SU-DHL-6 (cell line): Measurements from ENCODE around the gene KAZN.

Experiments
- EZH2phosphoT487 ChIP-seq: fragments of 200-600 bp; sonication (generic), shearing (Covaris generic); conservative IDR thresholded peaks from 2 replicates; pipeline ENCODE4 v1.6.1; 2018; ENCODE audit warnings: mild to moderate bottlenecking, antibody characterized with exemption, low read length, moderate library complexity, mixed read lengths
- TF ChIP-seq, protein P1 (sequence below): fragments of 200-600 bp; sonication (generic); IDR thresholded peaks from one replicate; pipeline ENCODE4 v1.5.1; 2017; ENCODE audit warnings: antibody characterized with exemption, mild to moderate bottlenecking, low read length, moderate library complexity; ENCODE audit not compliant: insufficient read depth, poor library complexity, severe bottlenecking

DNA sequence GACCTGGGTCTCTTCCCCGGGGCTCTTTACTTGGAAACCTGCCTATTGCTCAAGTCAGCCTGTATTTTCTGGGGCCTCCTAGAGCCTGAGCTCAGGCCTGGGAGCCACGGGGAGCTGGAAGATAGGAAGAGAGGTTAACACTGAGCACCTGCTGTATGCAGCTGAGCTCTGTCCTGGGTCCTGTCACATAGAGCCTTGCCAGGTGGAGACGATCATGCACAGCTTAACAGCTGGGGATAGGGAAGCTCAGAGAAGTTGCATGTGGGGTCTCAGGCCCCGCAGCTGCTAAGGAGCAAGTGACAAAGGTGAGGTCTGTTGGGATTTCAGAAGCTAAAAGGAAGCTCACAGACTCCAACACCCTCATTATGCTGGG is 427.6 kb downstream of the KAZN start:
- TF ChIP-seq, protein P1, sequence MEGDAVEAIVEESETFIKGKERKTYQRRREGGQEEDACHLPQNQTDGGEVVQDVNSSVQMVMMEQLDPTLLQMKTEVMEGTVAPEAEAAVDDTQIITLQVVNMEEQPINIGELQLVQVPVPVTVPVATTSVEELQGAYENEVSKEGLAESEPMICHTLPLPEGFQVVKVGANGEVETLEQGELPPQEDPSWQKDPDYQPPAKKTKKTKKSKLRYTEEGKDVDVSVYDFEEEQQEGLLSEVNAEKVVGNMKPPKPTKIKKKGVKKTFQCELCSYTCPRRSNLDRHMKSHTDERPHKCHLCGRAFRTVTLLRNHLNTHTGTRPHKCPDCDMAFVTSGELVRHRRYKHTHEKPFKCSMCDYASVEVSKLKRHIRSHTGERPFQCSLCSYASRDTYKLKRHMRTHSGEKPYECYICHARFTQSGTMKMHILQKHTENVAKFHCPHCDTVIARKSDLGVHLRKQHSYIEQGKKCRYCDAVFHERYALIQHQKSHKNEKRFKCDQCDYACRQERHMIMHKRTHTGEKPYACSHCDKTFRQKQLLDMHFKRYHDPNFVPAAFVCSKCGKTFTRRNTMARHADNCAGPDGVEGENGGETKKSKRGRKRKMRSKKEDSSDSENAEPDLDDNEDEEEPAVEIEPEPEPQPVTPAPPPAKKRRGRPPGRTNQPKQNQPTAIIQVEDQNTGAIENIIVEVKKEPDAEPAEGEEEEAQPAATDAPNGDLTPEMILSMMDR: no peak
- TF ChIP-seq EZH2phosphoT487: no peak
